HCT116 (cell line): ENCODE measurements around the gene FXYD4. TPM values are rescaled to one million over a fixed set of nuclear protein-coding genes. Genes with fewer than 3 reads are reported as not detected.

Experiments used
- ATAC-seq: fragments of 200-7000 bp; cut with Tn5 transposase; 2 replicates; pipeline ENCODE4 v1.9.1; 2020; ENCODE audit warnings: mild to moderate bottlenecking, moderate library complexity
- BruUV-seq: library from RNA; stranded (reverse); fragments of 400-500 nt; replicated peaks from 2 replicates; lab custom pipeline; 2021; lab: Mats Ljungman, UMichigan
- CTCF ChIA-PET: fragments of 300-600 bp; sonication (Branson Sonifier 250); formaldehyde crosslinking; loops from one replicate; lab custom pipeline; 2021; ENCODE audit warnings: antibody characterized with exemption; lab: Charles Lee
- POLR2A ChIA-PET: fragments of 300-600, 350-600 bp; sonication (Branson Sonifier 250); formaldehyde crosslinking; loops from one replicate; lab custom pipeline; 2021; ENCODE audit warnings: antibody characterized with exemption; lab: Charles Lee
- RAD21 ChIA-PET, 2 experiments: fragments of 300-600 bp; sonication (Branson Sonifier 250); formaldehyde crosslinking; loops; one replicate each; lab custom pipeline; 2023; ENCODE audit warnings: low total read pairs in 2 of 2; ENCODE audit not compliant: uncharacterized antibody in 2 of 2, unreplicated experiment in 2 of 2, low non-redundant PET in 1 of 2; lab: Charles Lee
- DNase-seq: peaks from one replicate; pipeline ENCODE4 v3.0.0-alpha.2; 2010; ENCODE audit warnings: low read depth, low spot score
- H2AFZ ChIP-seq: fragments of 200-600 bp; shearing (Covaris generic), sonication (generic); 2 replicates; pipeline ENCODE4 v1.6.1; 2017; ENCODE audit warnings: low read depth, mixed run types, mixed read lengths, antibody characterized with exemption, low read length; ENCODE audit not compliant: poor library complexity, severe bottlenecking
- H3K27ac ChIP-seq: 2 replicates; pipeline ENCODE4 v1.5.1; 2012; ENCODE audit warnings: low read depth, low read length
- H3K27me3 ChIP-seq: fragments of 200-600 bp; sonication (generic); 2 replicates; pipeline ENCODE4 v1.6.1; 2016; ENCODE audit warnings: mixed run types, low read length, mixed read lengths; ENCODE audit not compliant: insufficient read depth
- H3K36me3 ChIP-seq, 2 experiments: fragments of 200-500 bp in 1 of 2; fragments of 200-600 bp in 1 of 2; sonication (Bioruptor generic) in 1 of 2; sonication (generic) in 1 of 2; 2 replicates each; pipeline versions ENCODE4 v1.5.1 to v1.6.1; 2014 to 2016; ENCODE audit warnings: low read length in 2 of 2, inconsistent platforms in 1 of 2, mixed read lengths in 1 of 2, mixed run types in 1 of 2; ENCODE audit not compliant: insufficient read depth in 2 of 2, control insufficient read depth in 1 of 2
- H3K4me1 ChIP-seq, 2 experiments: fragments of 200-600 bp in 1 of 2; sonication (generic) in 1 of 2; 2 replicates each; pipeline versions ENCODE4 v1.5.1 to v1.6.1; 2012 to 2017; ENCODE audit warnings: low read length in 2 of 2, inconsistent platforms in 1 of 2, mild to moderate bottlenecking in 1 of 2, mixed read lengths in 1 of 2, mixed run types in 1 of 2, moderate library complexity in 1 of 2; ENCODE audit not compliant: insufficient read depth in 2 of 2, control insufficient read depth in 1 of 2
- H3K4me2 ChIP-seq: fragments of 200-600 bp; sonication (generic); 2 replicates; pipeline ENCODE4 v1.6.1; 2017; ENCODE audit warnings: mixed run types, low read length, mixed read lengths
- H3K4me3 ChIP-seq, 2 experiments: fragments of 200-600 bp in 1 of 2; sonication (generic) in 1 of 2; replicated peaks in 1 of 2; 2 replicates each; pipeline ENCODE4 v1.5.1; 2011 to 2016; ENCODE audit warnings: low read length in 2 of 2, control low read depth in 1 of 2, low read depth in 1 of 2, mild to moderate bottlenecking in 1 of 2, mixed read lengths in 1 of 2, mixed run types in 1 of 2
- H3K79me2 ChIP-seq: fragments of 200-600 bp; sonication (generic); 2 replicates; pipeline ENCODE4 v1.6.1; 2017; ENCODE audit warnings: mild to moderate bottlenecking, mixed run types, low read length, moderate library complexity, mixed read lengths; ENCODE audit not compliant: insufficient read depth
- H3K9ac ChIP-seq: fragments of 200-600 bp; sonication (generic); 2 replicates; pipeline ENCODE4 v1.6.1; 2016; ENCODE audit warnings: low read length, mixed read lengths
- H3K9me2 ChIP-seq: fragments of 200-600 bp; sonication (generic), shearing (Covaris generic); 2 replicates; pipeline ENCODE4 v1.6.1; 2017; ENCODE audit warnings: mixed run types, mild to moderate bottlenecking, moderate library complexity; ENCODE audit not compliant: insufficient read depth
- H3K9me3 ChIP-seq, 2 experiments: fragments of 200-500 bp in 1 of 2; fragments of 200-600 bp in 1 of 2; sonication (Bioruptor generic) in 1 of 2; sonication (generic) in 1 of 2; 2 replicates each; pipeline ENCODE4 v1.6.1; 2014 to 2017; ENCODE audit warnings: low read length in 2 of 2, mixed read lengths in 2 of 2, inconsistent platforms in 1 of 2, low read depth in 1 of 2, mild to moderate bottlenecking in 1 of 2, mixed run types in 1 of 2, moderate library complexity in 1 of 2; ENCODE audit not compliant: control insufficient read depth in 1 of 2, insufficient read depth in 1 of 2
- H4K20me1 ChIP-seq: fragments of 200-600 bp; sonication (generic), shearing (Covaris generic); 2 replicates; pipeline ENCODE4 v1.6.1; 2017; ENCODE audit warnings: mixed run types, mild to moderate bottlenecking, moderate library complexity; ENCODE audit not compliant: insufficient read depth
- CBX3 ChIP-seq: IDR thresholded peaks from 2 replicates; pipeline ENCODE4 v1.6.1; 2012; ENCODE audit warnings: low read depth
- CEBPB ChIP-seq: IDR thresholded peaks from 2 replicates; pipeline ENCODE4 v1.6.1; 2012; ENCODE audit warnings: low read depth
- CTCF ChIP-seq, 3 experiments: fragments of 200-600 bp in 1 of 3; sonication (generic) in 1 of 3; IDR thresholded peaks in 2 of 3; conservative IDR thresholded peaks in 1 of 3; 2 replicates each; pipeline ENCODE4 v1.5.1; 2012 to 2017; ENCODE audit warnings: low read depth in 2 of 3, low read length in 2 of 3, antibody characterized with exemption in 1 of 3, borderline replicate concordance in 1 of 3, control low read depth in 1 of 3, mild to moderate bottlenecking in 1 of 3, mixed read lengths in 1 of 3, mixed run types in 1 of 3, moderate library complexity in 1 of 3; ENCODE audit not compliant: insufficient read depth in 1 of 3
- EGR1 ChIP-seq: IDR thresholded peaks from 2 replicates; pipeline ENCODE4 v1.6.1; 2012; ENCODE audit warnings: low read depth
- ELF1 ChIP-seq: IDR thresholded peaks from 2 replicates; pipeline ENCODE4 v1.6.1; 2012; ENCODE audit warnings: low read depth, borderline replicate concordance
- EZH2phosphoT487 ChIP-seq: fragments of 200-600 bp; IDR thresholded peaks from 2 replicates; pipeline ENCODE4 v1.6.1; 2018; ENCODE audit warnings: antibody characterized with exemption, borderline replicate concordance
- FOSL1 ChIP-seq: IDR thresholded peaks from 2 replicates; pipeline ENCODE4 v1.6.1; 2012; ENCODE audit warnings: low read depth
- JUND ChIP-seq: IDR thresholded peaks from 2 replicates; pipeline ENCODE4 v1.6.1; 2012
- POLR2AphosphoS5 ChIP-seq: IDR thresholded peaks from 2 replicates; pipeline ENCODE4 v1.6.1; 2011; ENCODE audit warnings: mild to moderate bottlenecking, low read depth, low read length, moderate library complexity
- RAD21 ChIP-seq: IDR thresholded peaks from 2 replicates; pipeline ENCODE4 v1.6.1; 2012; ENCODE audit warnings: low read depth, mild to moderate bottlenecking
- SIN3A ChIP-seq: IDR thresholded peaks from 2 replicates; pipeline ENCODE4 v1.6.1; 2012; ENCODE audit warnings: low read depth
- SP1 ChIP-seq: IDR thresholded peaks from 2 replicates; pipeline ENCODE4 v1.6.1; 2012; ENCODE audit warnings: low read depth
- SRF ChIP-seq: IDR thresholded peaks from 2 replicates; pipeline ENCODE4 v1.6.1; 2012; ENCODE audit warnings: low read depth
- TCF7L2 ChIP-seq: IDR thresholded peaks from 2 replicates; pipeline ENCODE4 v1.7.0; 2011; ENCODE audit warnings: borderline replicate concordance, inconsistent platforms; ENCODE audit not compliant: insufficient read depth, insufficient read length; ENCODE audit errors: extremely low read depth
- ZBTB33 ChIP-seq: IDR thresholded peaks from 2 replicates; pipeline ENCODE4 v1.6.1; 2011; ENCODE audit warnings: mild to moderate bottlenecking, low read length, moderate library complexity; ENCODE audit not compliant: insufficient replicate concordance; ENCODE audit errors: extremely low read depth
- ZNF274 ChIP-seq: fragments of 200-500 bp; sonication (Bioruptor generic); IDR thresholded peaks from 2 replicates; pipeline ENCODE4 v1.6.1; 2014; ENCODE audit warnings: mild to moderate bottlenecking, low read depth, low read length, inconsistent platforms
- intact Hi-C: fragments of 100-400 bp; cut with micrococcal nuclease; formaldehyde crosslinking; loops from 2 replicates; pipeline ENCODE4 v1.10.0; 2022
- total RNA-seq: library from RNA; stranded (reverse); gene quantifications from one replicate; pipeline ENCODE4 v1.2.1, GENCODE V29; 2021; ENCODE audit not compliant: unreplicated experiment
- TF ChIP-seq, protein P1 (sequence below): IDR thresholded peaks from 2 replicates; pipeline ENCODE4 v1.6.1; 2012
- TF ChIP-seq, protein P2 (sequence below): IDR thresholded peaks from 2 replicates; pipeline ENCODE4 v1.6.1; 2012
- TF ChIP-seq, protein P3 (sequence below): IDR thresholded peaks from 2 replicates; pipeline ENCODE4 v1.6.1; 2012; ENCODE audit warnings: low read depth

FXYD4 gene
- total RNA-seq, 1 experiment from 2014 or later = 0.71 TPM

GRCh38 chr10:43396928-43397624 is 25.6 kb downstream of the FXYD4 start:
- Histone ChIP-seq H3K9me3 (no peaks in the 10 kb centered on the region), H3K36me3 (peaks cover 24 to 51% of the 10 kb centered on the region in 2 experiments), H3K4me1 (peaks cover 39 to 70% of the 10 kb centered on the region in 2 experiments), H3K79me2 (peaks cover 99% of the 10 kb centered on the region), H3K27me3 (no peaks in the 10 kb centered on the region), H3K9me2 (no peaks in the 10 kb centered on the region), H4K20me1 (peaks cover 49% of the 10 kb centered on the region; the same call in 1 of the 2 replicates), H3K9ac (peak overlapping the region; percentile 100), H3K27ac (peak overlapping the region; percentile 96), H2AFZ (no peak overlapping the region), H3K4me3 (peak overlapping the region; percentile 55 to 60), H3K4me2 (peak overlapping the region; percentile 92)
- no TSS peak for BruUV-seq
- ATAC-seq (peak; percentile 78), DNase-seq (peak; percentile 76)
- ChIA-PET RAD21 (interaction anchor here in 1 of 2 experiments (0.6 kb wide), 2 partner anchors 13 to 175 kb away, joined by 3 to 4 read pairs; no protein-coding TSS in a partner anchor), POLR2A (interaction anchor here (0.6 to 2.1 kb wide), 5 partner anchors 9 to 35 kb away, joined by 3 to 11 read pairs (median 4); partner anchors contain the start of gene HNRNPF), CTCF (no interaction called here)
- intact Hi-C loops = loop anchor here (1.0 kb wide), 1 partner anchor 9 kb away; no protein-coding TSS in a partner anchor
- TF ChIP-seq CBX3 = peak; percentile 75
- no peak for TF ChIP-seq RAD21
- no peak for TF ChIP-seq ZNF274
- no peak for TF ChIP-seq EZH2phosphoT487
- no peak for TF ChIP-seq JUND
- TF ChIP-seq ELF1 = peak; percentile 72; the same call in 1 of the 2 replicates
- TF ChIP-seq SP1 = peak; percentile 75
- peak; percentile 79 for TF ChIP-seq SIN3A
- TF ChIP-seq CTCF (IDR thresholded peaks at IDR 0.05 in 2 of 3, conservative IDR thresholded peaks at IDR 0.05 in 1 of 3; ENCODE audit: borderline replicate concordance in 1 of 3, insufficient read depth in 1 of 3, low read depth in 2 of 3, low read length in 2 of 3) = no peak
- no peak for TF ChIP-seq TCF7L2
- no peak for TF ChIP-seq ZBTB33
- no peak for TF ChIP-seq CEBPB
- peak; percentile 83 for TF ChIP-seq POLR2AphosphoS5
- TF ChIP-seq SRF = no peak
- TF ChIP-seq, protein P1, sequence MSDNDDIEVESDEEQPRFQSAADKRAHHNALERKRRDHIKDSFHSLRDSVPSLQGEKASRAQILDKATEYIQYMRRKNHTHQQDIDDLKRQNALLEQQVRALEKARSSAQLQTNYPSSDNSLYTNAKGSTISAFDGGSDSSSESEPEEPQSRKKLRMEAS = peak; percentile 98
- no peak for TF ChIP-seq FOSL1
- TF ChIP-seq EGR1 = no peak
- TF ChIP-seq, protein P2, sequence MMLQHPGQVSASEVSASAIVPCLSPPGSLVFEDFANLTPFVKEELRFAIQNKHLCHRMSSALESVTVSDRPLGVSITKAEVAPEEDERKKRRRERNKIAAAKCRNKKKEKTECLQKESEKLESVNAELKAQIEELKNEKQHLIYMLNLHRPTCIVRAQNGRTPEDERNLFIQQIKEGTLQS = no peak
- TF ChIP-seq, protein P3, sequence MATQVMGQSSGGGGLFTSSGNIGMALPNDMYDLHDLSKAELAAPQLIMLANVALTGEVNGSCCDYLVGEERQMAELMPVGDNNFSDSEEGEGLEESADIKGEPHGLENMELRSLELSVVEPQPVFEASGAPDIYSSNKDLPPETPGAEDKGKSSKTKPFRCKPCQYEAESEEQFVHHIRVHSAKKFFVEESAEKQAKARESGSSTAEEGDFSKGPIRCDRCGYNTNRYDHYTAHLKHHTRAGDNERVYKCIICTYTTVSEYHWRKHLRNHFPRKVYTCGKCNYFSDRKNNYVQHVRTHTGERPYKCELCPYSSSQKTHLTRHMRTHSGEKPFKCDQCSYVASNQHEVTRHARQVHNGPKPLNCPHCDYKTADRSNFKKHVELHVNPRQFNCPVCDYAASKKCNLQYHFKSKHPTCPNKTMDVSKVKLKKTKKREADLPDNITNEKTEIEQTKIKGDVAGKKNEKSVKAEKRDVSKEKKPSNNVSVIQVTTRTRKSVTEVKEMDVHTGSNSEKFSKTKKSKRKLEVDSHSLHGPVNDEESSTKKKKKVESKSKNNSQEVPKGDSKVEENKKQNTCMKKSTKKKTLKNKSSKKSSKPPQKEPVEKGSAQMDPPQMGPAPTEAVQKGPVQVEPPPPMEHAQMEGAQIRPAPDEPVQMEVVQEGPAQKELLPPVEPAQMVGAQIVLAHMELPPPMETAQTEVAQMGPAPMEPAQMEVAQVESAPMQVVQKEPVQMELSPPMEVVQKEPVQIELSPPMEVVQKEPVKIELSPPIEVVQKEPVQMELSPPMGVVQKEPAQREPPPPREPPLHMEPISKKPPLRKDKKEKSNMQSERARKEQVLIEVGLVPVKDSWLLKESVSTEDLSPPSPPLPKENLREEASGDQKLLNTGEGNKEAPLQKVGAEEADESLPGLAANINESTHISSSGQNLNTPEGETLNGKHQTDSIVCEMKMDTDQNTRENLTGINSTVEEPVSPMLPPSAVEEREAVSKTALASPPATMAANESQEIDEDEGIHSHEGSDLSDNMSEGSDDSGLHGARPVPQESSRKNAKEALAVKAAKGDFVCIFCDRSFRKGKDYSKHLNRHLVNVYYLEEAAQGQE = no peak
